CD4-positive, alpha-beta T cell (primary cell): ENCODE data around the gene FRYL. TPM values are rescaled to one million over a fixed set of nuclear protein-coding genes. Genes with fewer than 3 reads are reported as not detected.

ENCODE experiments used
- ATAC-seq: fragments of 200-7000 bp; cut with Tn5 transposase; one replicate; pipeline ENCODE4 v1.10.0; 2022; ENCODE audit warnings: mild to moderate bottlenecking; ENCODE audit not compliant: poor library complexity
- CTCF ChIA-PET: fragments of 350-600 bp; sonication (Branson Sonifier 250); formaldehyde crosslinking; loops from one replicate; lab custom pipeline; 2021; ENCODE audit warnings: antibody characterized with exemption, inconsistent platforms; lab: Charles Lee
- POLR2A ChIA-PET: fragments of 350-600 bp; sonication (Branson Sonifier 250); formaldehyde crosslinking; loops from one replicate; lab custom pipeline; 2021; ENCODE audit warnings: antibody characterized with exemption, inconsistent platforms; lab: Charles Lee
- DNase-seq, 14 experiments: peaks; one replicate each; pipeline ENCODE4 v3.0.0-alpha.2; 2013 to 2020; ENCODE audit warnings: mixed read lengths in 2 of 14
- H3K27ac ChIP-seq, 2 donors: one replicate each; pipeline versions ENCODE4 v1.5.1 to v1.7.0; 2013; ENCODE audit warnings: low read length in 2 of 2, low read depth in 1 of 2, mild to moderate bottlenecking in 1 of 2
- H3K27me3 ChIP-seq, 2 experiments: 1 replicate in 1 of 2; 2 replicates in 1 of 2; pipeline versions ENCODE4 v1.6.1 to v1.7.0; 2013; ENCODE audit warnings: low read length in 2 of 2, control low read depth in 1 of 2, mild to moderate bottlenecking in 1 of 2, moderate library complexity in 1 of 2; ENCODE audit not compliant: insufficient read depth in 2 of 2, control insufficient read depth in 1 of 2
- H3K36me3 ChIP-seq: one replicate; pipeline ENCODE4 v1.6.1; 2013; ENCODE audit warnings: low read length, control low read depth; ENCODE audit not compliant: insufficient read depth
- H3K4me1 ChIP-seq: one replicate; pipeline ENCODE4 v1.6.1; 2013; ENCODE audit warnings: low read length, control low read depth; ENCODE audit not compliant: insufficient read depth
- H3K4me3 ChIP-seq: one replicate; pipeline ENCODE4 v1.5.1; 2013; ENCODE audit warnings: mild to moderate bottlenecking, low read length, moderate library complexity
- H3K9me3 ChIP-seq, 2 experiments: 1 replicate in 1 of 2; 2 replicates in 1 of 2; pipeline versions ENCODE4 v1.6.1 to v1.7.0; 2013; ENCODE audit warnings: low read length in 2 of 2, mild to moderate bottlenecking in 2 of 2, control low read depth in 1 of 2, moderate library complexity in 1 of 2; ENCODE audit not compliant: control insufficient read depth in 1 of 2, insufficient read depth in 1 of 2
- H3K27ac Mint-ChIP-seq: one replicate; pipeline ENCODE4 v1.8.0; 2020; ENCODE audit warnings: mixed read lengths
- H3K27me3 Mint-ChIP-seq: one replicate; pipeline ENCODE4 v1.8.0; 2021; ENCODE audit warnings: mixed read lengths
- H3K36me3 Mint-ChIP-seq: one replicate; pipeline ENCODE4 v1.8.0; 2021; ENCODE audit warnings: low read depth, mixed read lengths
- H3K4me1 Mint-ChIP-seq: one replicate; pipeline ENCODE4 v1.8.0; 2021; ENCODE audit warnings: low read depth, mixed read lengths
- H3K4me3 Mint-ChIP-seq: one replicate; pipeline ENCODE4 v1.8.0; 2020; ENCODE audit warnings: mild to moderate bottlenecking, mixed read lengths
- H3K9me3 Mint-ChIP-seq: one replicate; pipeline ENCODE4 v1.8.0; 2020; ENCODE audit warnings: mixed read lengths
- CTCF ChIP-seq: fragments of 200-600 bp; IDR thresholded peaks from one replicate; pipeline ENCODE4 v1.8.0; 2022; ENCODE audit warnings: antibody characterized with exemption, mild to moderate bottlenecking
- intact Hi-C, 2 experiments: fragments of 100-400 bp; cut with DNase I in 1 of 2; cut with micrococcal nuclease in 1 of 2; formaldehyde crosslinking; loops; one replicate each; pipeline versions ENCODE4 v1.15.1 to v1.9.0; 2023 to 2025; cut with DNase I, micrococcal nuclease
- total RNA-seq, 174 experiments: library from RNA in 2 of 174; stranded (reverse) in 2 of 174; gene quantifications; one replicate each; pipeline ENCODE4 v1.2.3 and lab custom pipeline; 2021 to 2026

The FRYL gene
- total RNA-seq, 2 experiments from 2014 or later, result 86.1 to 87.7 TPM

DNA sequence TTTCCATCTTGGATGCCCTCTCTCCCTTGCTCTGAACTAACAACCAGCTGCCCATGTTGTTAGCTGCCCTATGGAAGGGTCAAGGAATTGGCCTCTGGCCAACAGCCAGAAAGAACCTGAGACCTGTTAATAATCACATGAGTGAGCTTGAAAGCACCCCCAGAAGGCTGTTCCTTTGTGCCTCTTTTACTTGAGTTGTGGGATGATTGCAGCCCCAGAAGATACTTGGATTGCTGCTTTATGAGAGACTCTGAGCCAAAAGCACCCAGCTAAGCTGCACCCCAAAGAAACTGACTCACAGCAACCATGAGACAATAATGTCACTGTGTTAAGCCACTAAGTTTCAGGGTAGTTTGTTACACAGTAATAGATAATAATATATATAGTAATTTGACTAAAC is 73.3 kb downstream of the FRYL start:
- POLR2A ChIA-PET, result no interaction called here
- Mint-ChIP-seq H3K4me3 (no peak overlapping the region), H3K27me3 (no peaks in the 10 kb centered on the region), H3K27ac (no peak overlapping the region), H3K9me3 (no peaks in the 10 kb centered on the region), H3K36me3 (peaks cover 50% of the 10 kb centered on the region), H3K4me1 (peaks cover 41% of the 10 kb centered on the region)
- Histone ChIP-seq H3K9me3 (no peaks in the 10 kb centered on the region), H3K36me3 (peaks cover 27% of the 10 kb centered on the region), H3K27me3 (no peaks in the 10 kb centered on the region), H3K4me3 (no peak overlapping the region), H3K4me1 (no peaks in the 10 kb centered on the region), H3K27ac (no peak overlapping the region)
- intact Hi-C loops, result loop anchor here in 1 of 2 experiments (5.0 kb wide), 1 partner anchor 1254 kb away; no protein-coding TSS in a partner anchor
- ATAC-seq (no peak), DNase-seq (no peak)
- CTCF ChIA-PET, result no interaction called here
- TF ChIP-seq CTCF, result no peak

DNA sequence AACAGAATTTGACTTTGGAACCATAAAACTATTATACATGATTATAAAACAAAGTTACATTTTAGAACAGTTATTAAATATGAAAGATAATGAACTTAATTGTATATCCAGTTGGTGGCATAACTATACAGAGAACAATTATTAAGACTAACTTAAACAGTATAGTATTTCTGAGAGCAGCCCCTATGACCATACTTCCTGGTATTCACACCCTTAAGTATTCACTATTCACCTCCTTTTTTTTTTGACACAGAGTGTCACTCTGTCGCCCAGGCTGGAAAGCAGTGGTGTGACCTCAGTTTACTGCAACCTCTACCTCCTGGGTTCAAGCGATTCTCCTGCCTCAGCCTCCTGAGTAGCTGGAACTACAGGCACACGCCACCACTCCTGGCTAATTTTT is 74.5 kb downstream of the FRYL start:
- CTCF ChIA-PET, result no interaction called here
- peaks cover 45% of the 10 kb centered on the region for H3K4me1 Mint-ChIP-seq
- no peaks in the 10 kb centered on the region for H3K4me1 ChIP-seq
- no peaks in the 10 kb centered on the region for H3K27me3 Mint-ChIP-seq
- H3K27me3 ChIP-seq, result no peaks in the 10 kb centered on the region
- no peaks in the 10 kb centered on the region for H3K9me3 Mint-ChIP-seq
- no peak for TF ChIP-seq CTCF
- H3K9me3 ChIP-seq, result no peaks in the 10 kb centered on the region
- H3K4me3 ChIP-seq, result no peak overlapping the region
- no peak for DNase-seq
- no peak overlapping the region for H3K27ac ChIP-seq
- H3K36me3 Mint-ChIP-seq, result peaks cover 51% of the 10 kb centered on the region
- no peak overlapping the region for H3K27ac Mint-ChIP-seq
- intact Hi-C loops, result loop anchor here in 1 of 2 experiments (5.0 kb wide), 1 partner anchor 1253 kb away; no protein-coding TSS in a partner anchor
- ATAC-seq, result no peak
- H3K4me3 Mint-ChIP-seq, result no peak overlapping the region
- H3K36me3 ChIP-seq, result peaks cover 25% of the 10 kb centered on the region
- POLR2A ChIA-PET, result interaction anchor here (1.2 kb wide), 1 partner anchor 75 kb away, joined by 3 read pairs; the partner anchor contains the start of gene FRYL

- no peak for ATAC-seq
- peak overlapping the region; percentile 18 for H3K27ac Mint-ChIP-seq
- no peak for TF ChIP-seq CTCF
- Histone ChIP-seq H3K4me3 (no peak overlapping the region), H3K36me3 (peaks cover 12% of the 10 kb centered on the region), H3K9me3 (no peaks in the 10 kb centered on the region), H3K27me3 (no peaks in the 10 kb centered on the region), H3K27ac (no peak overlapping the region), H3K4me1 (no peaks in the 10 kb centered on the region)
- no peaks in the 10 kb centered on the region for H3K27me3 Mint-ChIP-seq
- H3K4me1 Mint-ChIP-seq, result peaks cover 50% of the 10 kb centered on the region
- DNase-seq, result no peak
- ChIA-PET CTCF (interaction anchor here (1.8 kb wide), 1 partner anchor 126 kb away, joined by 6 read pairs; no protein-coding TSS in a partner anchor), POLR2A (no interaction called here)
- H3K4me3 Mint-ChIP-seq, result no peak overlapping the region
- intact Hi-C loops, result no loop called here
- H3K9me3 Mint-ChIP-seq, result no peaks in the 10 kb centered on the region
- H3K36me3 Mint-ChIP-seq, result peaks cover 43% of the 10 kb centered on the region
Measured at GRCh38 chr4:48704091-48704802, 75.8 kb downstream of the FRYL start.
